K562 (cell line): ENCODE measurements around the gene TACR2. TPM values are rescaled to one million over a fixed set of nuclear protein-coding genes. Genes with fewer than 3 reads are reported as not detected.

Experiments used
- ATF1 ChIP-seq, 2 experiments: fragments of 450-650 bp in 1 of 2; IDR thresholded peaks; 2 replicates each; pipeline ENCODE4 v1.6.1; 2016; ENCODE audit warnings: missing compliant biosample characterization in 1 of 2, missing genetic modification characterization in 1 of 2
- BCLAF1 ChIP-seq, 2 experiments: fragments of 450-650 bp in 1 of 2; IDR thresholded peaks; 2 replicates each; pipeline ENCODE4 v1.6.1; 2011 to 2017; ENCODE audit warnings: low read depth in 2 of 2, antibody characterized with exemption in 1 of 2, borderline replicate concordance in 1 of 2, low read length in 1 of 2, mild to moderate bottlenecking in 1 of 2, mixed read lengths in 1 of 2; ENCODE audit not compliant: control insufficient read depth in 1 of 2
- CEBPB ChIP-seq: fragments of 450-650 bp; IDR thresholded peaks from 2 replicates; pipeline ENCODE4 v1.6.1; 2016; ENCODE audit warnings: missing genetic modification characterization, missing compliant biosample characterization
- EP300 ChIP-seq: IDR thresholded peaks from 2 replicates; pipeline ENCODE4 v1.6.1; 2012; ENCODE audit warnings: low read length, improper control_type of control experiment
- HMG20A ChIP-seq: fragments of 450-650 bp; formaldehyde crosslinking; conservative IDR thresholded peaks from 2 replicates; pipeline ENCODE4 v1.4.0; 2020; ENCODE audit warnings: mild to moderate bottlenecking, mixed read lengths
- KLF16 ChIP-seq: IDR thresholded peaks from 2 replicates; pipeline ENCODE4 v1.6.1; 2016; ENCODE audit warnings: antibody characterized with exemption
- MEIS2 ChIP-seq: fragments of 450-650 bp; IDR thresholded peaks from 2 replicates; pipeline ENCODE4 v1.6.1; 2014; ENCODE audit warnings: mild to moderate bottlenecking; ENCODE audit not compliant: partially characterized antibody
- NFATC3 ChIP-seq: fragments of 450-650 bp; IDR thresholded peaks from 2 replicates; pipeline ENCODE4 v1.6.1; 2017; ENCODE audit warnings: mild to moderate bottlenecking
- NR2C1 ChIP-seq, 2 experiments: fragments of 450-650 bp; IDR thresholded peaks; 2 replicates each; pipeline ENCODE4 v1.6.1; 2017; ENCODE audit warnings: mild to moderate bottlenecking in 2 of 2, antibody characterized with exemption in 1 of 2, inconsistent platforms in 1 of 2, missing compliant biosample characterization in 1 of 2, missing genetic modification characterization in 1 of 2
- RREB1 ChIP-seq: fragments of 250-450 bp; sonication (Bioruptor Pico); IDR thresholded peaks from 2 replicates; pipeline ENCODE4 v1.4.0; 2020
- SMAD1 ChIP-seq: fragments of 150-350 bp; IDR thresholded peaks from 2 replicates; pipeline ENCODE4 v1.6.1; 2014; ENCODE audit warnings: low read length, low read depth; ENCODE audit not compliant: partially characterized antibody
- SMAD3 ChIP-seq: fragments of 450-650 bp; formaldehyde crosslinking; conservative IDR thresholded peaks from 2 replicates; pipeline ENCODE4 v1.4.0; 2020; ENCODE audit warnings: mild to moderate bottlenecking
- ZBTB17 ChIP-seq: fragments of 450-650 bp; formaldehyde crosslinking; IDR thresholded peaks from 2 replicates; pipeline ENCODE4 v1.4.0; 2020; ENCODE audit warnings: mild to moderate bottlenecking
- ZNF316 ChIP-seq: fragments of 450-650 bp; IDR thresholded peaks from 2 replicates; pipeline ENCODE4 v1.6.1; 2016
- polyA plus RNA-seq, 8 experiments: library from polyadenylated mRNA; depleted of rRNA in 4 of 8; stranded (reverse) in 5 of 8; unstranded in 3 of 8; fragments of >200 nt; fragmentation: Nextera tagmentation in 2 of 8; fragmentation: Illumina TruSeq in 1 of 8; extraction: Ambion mirVana in 2 of 8; extraction: Trizol in 1 of 8; gene quantifications; 2 replicates each; pipeline versions ENCODE4 v1.2.1 to v1.2.3, GENCODE V29; 2011 to 2014; ENCODE audit warnings: inconsistent platforms in 1 of 8, missing spikeins in 1 of 8
- total RNA-seq, 7 experiments: library from RNA; depleted of rRNA in 6 of 7; stranded (reverse); fragments of >200 nt in 6 of 7; fragmentation: Illumina TruSeq in 2 of 7; extraction: Trizol in 2 of 7; gene quantifications; 2 replicates each; pipeline versions ENCODE4 v1.2.1 to v1.2.3, GENCODE V29; 2011 to 2021; ENCODE audit warnings: low replicate concordance in 1 of 7
- TF ChIP-seq, protein P1 (sequence below): fragments of 250-450 bp; sonication (Bioruptor Pico); IDR thresholded peaks from 2 replicates; pipeline ENCODE4 v1.4.0; 2020; ENCODE audit warnings: mild to moderate bottlenecking, moderate library complexity
- TF ChIP-seq, protein P2 (sequence below): fragments of 450-650 bp; IDR thresholded peaks from 2 replicates; pipeline ENCODE4 v1.6.1; 2016

Gene TACR2
- total and polyA plus RNA-seq, 9 of the 15 experiments (the other 6 are each of a cell fraction or from before 2014, with no cell fraction given): not detected

DNA sequence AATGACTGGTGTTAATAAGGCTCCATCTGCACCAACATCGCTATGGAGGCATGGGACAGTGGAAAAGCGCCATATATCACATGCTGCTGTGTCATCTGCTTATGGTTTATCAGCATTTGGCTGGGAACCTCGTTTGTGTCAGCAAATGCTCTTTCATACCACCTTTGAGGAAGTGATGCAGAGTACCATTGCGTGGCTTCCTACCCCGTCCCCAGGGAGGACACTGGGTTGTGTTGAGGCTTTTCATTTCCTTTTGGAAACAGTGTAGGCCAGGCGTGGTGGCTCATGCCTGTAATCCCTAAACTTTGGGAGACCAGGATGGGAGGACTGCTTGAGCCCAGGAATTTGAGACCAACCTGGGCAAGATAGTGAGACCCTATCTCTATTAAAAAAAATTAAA is 6.8 kb downstream of the TACR2 start (continued):
- TF ChIP-seq, protein P1, sequence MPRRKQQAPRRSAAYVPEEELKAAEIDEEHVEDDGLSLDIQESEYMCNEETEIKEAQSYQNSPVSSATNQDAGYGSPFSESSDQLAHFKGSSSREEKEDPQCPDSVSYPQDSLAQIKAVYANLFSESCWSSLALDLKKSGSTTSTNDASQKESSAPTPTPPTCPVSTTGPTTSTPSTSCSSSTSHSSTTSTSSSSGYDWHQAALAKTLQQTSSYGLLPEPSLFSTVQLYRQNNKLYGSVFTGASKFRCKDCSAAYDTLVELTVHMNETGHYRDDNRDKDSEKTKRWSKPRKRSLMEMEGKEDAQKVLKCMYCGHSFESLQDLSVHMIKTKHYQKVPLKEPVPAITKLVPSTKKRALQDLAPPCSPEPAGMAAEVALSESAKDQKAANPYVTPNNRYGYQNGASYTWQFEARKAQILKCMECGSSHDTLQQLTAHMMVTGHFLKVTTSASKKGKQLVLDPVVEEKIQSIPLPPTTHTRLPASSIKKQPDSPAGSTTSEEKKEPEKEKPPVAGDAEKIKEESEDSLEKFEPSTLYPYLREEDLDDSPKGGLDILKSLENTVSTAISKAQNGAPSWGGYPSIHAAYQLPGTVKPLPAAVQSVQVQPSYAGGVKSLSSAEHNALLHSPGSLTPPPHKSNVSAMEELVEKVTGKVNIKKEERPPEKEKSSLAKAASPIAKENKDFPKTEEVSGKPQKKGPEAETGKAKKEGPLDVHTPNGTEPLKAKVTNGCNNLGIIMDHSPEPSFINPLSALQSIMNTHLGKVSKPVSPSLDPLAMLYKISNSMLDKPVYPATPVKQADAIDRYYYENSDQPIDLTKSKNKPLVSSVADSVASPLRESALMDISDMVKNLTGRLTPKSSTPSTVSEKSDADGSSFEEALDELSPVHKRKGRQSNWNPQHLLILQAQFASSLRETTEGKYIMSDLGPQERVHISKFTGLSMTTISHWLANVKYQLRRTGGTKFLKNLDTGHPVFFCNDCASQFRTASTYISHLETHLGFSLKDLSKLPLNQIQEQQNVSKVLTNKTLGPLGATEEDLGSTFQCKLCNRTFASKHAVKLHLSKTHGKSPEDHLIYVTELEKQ: no peak
- TF ChIP-seq ZBTB17 (no peak), HMG20A (CRISPR knock-in tag) (no peak), KLF16 (no peak), NFATC3 (no peak), RREB1 (CRISPR knock-in tag) (no peak), SMAD3 (CRISPR knock-in tag) (no peak), CEBPB (tag) (no peak), NR2C1 (IDR thresholded peaks at IDR 0.05) (no peak), NR2C1 (tag; IDR thresholded peaks at IDR 0.05) (no peak), ATF1 (CRISPR knock-in tag; IDR thresholded peaks at IDR 0.05) (no peak), ATF1 (tag; IDR thresholded peaks at IDR 0.05) (no peak), EP300 (0 out of 2 replicates have a peak, but pooled peaks have one; percentile 44), SMAD1 (no peak), ZNF316 (peak; percentile 50), MEIS2 (peak; percentile 80), BCLAF1 (IDR thresholded peaks at IDR 0.05; ENCODE audit: borderline replicate concordance in 1 of 2, control insufficient read depth in 1 of 2, low read depth in 2 of 2, low read length in 1 of 2) (no peak)
- TF ChIP-seq, protein P2, sequence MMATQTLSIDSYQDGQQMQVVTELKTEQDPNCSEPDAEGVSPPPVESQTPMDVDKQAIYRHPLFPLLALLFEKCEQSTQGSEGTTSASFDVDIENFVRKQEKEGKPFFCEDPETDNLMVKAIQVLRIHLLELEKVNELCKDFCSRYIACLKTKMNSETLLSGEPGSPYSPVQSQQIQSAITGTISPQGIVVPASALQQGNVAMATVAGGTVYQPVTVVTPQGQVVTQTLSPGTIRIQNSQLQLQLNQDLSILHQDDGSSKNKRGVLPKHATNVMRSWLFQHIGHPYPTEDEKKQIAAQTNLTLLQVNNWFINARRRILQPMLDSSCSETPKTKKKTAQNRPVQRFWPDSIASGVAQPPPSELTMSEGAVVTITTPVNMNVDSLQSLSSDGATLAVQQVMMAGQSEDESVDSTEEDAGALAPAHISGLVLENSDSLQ: peak; percentile 66
